Sigmoid colon (tissue), 4 donors: ENCODE results near the gene USHBP1.

Source experiments
- EP300 ChIP-seq, 4 donors: sonication (generic); formaldehyde crosslinking; IDR thresholded peaks; one replicate each; pipeline ENCODE4 v1.6.1; 2017; ENCODE audit warnings: antibody characterized with exemption in 4 of 4
- TF ChIP-seq, protein P1 (sequence below), 4 experiments: fragments of 450-650 bp in 3 of 4; fragments of 200-600 bp in 1 of 4; IDR thresholded peaks; one replicate each; pipeline ENCODE4 v1.5.1; 2016 to 2019; ENCODE audit warnings: antibody characterized with exemption in 4 of 4, mild to moderate bottlenecking in 3 of 4, moderate library complexity in 2 of 4

DNA sequence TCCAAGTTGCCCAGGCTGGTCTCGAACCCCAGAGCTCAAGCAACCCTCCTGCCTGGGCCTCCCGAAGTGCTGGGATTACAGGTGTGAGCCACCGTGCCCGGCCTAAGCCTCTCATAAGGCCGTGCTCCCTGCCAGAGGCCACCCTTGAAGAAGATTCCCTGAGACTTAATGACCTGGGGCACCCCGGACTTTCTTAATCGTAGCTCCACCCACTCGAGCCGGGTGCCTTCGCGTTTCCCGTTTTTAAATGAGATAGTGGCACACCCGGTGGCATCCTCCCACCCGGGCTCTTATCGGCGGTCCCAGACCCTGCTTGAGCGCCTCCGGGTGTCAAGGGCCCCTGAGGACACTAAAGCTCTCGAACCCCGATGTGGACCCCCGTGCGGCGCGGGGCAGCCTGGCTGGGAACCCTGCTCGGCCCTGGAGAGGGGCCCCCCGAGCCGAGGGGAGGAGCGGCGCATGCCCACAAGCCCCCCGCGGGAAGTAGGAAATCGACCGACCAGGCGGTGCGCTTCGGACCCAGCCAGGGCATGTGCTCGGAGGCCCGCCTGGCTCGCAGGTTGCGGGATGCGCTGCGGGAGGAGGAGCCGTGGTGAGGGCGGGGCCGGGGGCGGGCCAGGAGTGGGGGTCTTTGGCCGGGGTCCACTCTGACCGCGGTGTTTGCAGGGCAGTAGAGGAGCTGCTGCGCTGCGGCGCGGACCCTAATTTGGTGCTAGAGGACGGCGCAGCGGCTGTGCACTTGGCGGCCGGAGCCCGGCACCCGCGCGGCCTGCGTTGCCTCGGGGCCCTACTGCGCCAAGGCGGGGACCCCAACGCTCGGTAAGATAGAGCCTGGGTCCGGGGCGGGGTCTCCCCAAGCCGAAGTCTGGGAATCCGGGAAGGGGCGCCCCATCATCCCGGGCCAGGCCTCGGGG, 17.1 kb upstream of the USHBP1 start, which contains the start of gene ANKLE1:
- TF ChIP-seq, protein P1, sequence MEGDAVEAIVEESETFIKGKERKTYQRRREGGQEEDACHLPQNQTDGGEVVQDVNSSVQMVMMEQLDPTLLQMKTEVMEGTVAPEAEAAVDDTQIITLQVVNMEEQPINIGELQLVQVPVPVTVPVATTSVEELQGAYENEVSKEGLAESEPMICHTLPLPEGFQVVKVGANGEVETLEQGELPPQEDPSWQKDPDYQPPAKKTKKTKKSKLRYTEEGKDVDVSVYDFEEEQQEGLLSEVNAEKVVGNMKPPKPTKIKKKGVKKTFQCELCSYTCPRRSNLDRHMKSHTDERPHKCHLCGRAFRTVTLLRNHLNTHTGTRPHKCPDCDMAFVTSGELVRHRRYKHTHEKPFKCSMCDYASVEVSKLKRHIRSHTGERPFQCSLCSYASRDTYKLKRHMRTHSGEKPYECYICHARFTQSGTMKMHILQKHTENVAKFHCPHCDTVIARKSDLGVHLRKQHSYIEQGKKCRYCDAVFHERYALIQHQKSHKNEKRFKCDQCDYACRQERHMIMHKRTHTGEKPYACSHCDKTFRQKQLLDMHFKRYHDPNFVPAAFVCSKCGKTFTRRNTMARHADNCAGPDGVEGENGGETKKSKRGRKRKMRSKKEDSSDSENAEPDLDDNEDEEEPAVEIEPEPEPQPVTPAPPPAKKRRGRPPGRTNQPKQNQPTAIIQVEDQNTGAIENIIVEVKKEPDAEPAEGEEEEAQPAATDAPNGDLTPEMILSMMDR (IDR thresholded peaks at IDR 0.05), result no peak
- no peak for TF ChIP-seq EP300 (IDR thresholded peaks at IDR 0.05)
